OCI-LY1 (cell line): ENCODE data around the gene ABCA4.

ENCODE experiments used
- H2AFZ ChIP-seq: fragments of 200-600 bp; sonication (generic), shearing (Covaris generic); 2 replicates; pipeline ENCODE4 v1.6.0; 2014; ENCODE audit warnings: antibody characterized with exemption, mild to moderate bottlenecking, low read length
- H3F3A ChIP-seq: fragments of 200-600 bp; sonication (generic), shearing (Covaris generic); 2 replicates; pipeline ENCODE4 v1.6.0; 2014; ENCODE audit warnings: mild to moderate bottlenecking, antibody characterized with exemption, low read length, moderate library complexity; ENCODE audit not compliant: insufficient read depth
- H3K27ac ChIP-seq: fragments of 200-600 bp; sonication (generic); 2 replicates; pipeline ENCODE4 v1.5.1; 2014; ENCODE audit warnings: low read length, mixed run types, mild to moderate bottlenecking, low read depth; ENCODE audit not compliant: poor library complexity, severe bottlenecking
- H3K27me3 ChIP-seq: fragments of 200-600 bp; sonication (generic); 2 replicates; pipeline ENCODE4 v1.6.0; 2014; ENCODE audit warnings: antibody characterized with exemption, mild to moderate bottlenecking, low read length, moderate library complexity; ENCODE audit not compliant: insufficient read depth
- H3K36me3 ChIP-seq: fragments of 200-600 bp; sonication (generic); 2 replicates; pipeline ENCODE4 v1.6.1; 2014; ENCODE audit warnings: mild to moderate bottlenecking, antibody characterized with exemption, low read length, moderate library complexity, mixed read lengths; ENCODE audit not compliant: insufficient read depth
- H3K4me1 ChIP-seq: fragments of 200-600 bp; sonication (generic); 2 replicates; pipeline ENCODE4 v1.5.1; 2014; ENCODE audit warnings: mild to moderate bottlenecking, low read length, moderate library complexity; ENCODE audit not compliant: insufficient read depth, severe bottlenecking
- H3K4me2 ChIP-seq: fragments of 200-600 bp; sonication (generic), shearing (Covaris generic); 2 replicates; pipeline ENCODE4 v1.6.1; 2014; ENCODE audit warnings: low read length
- H3K4me3 ChIP-seq: fragments of 200-600 bp; sonication (generic); 2 replicates; pipeline ENCODE4 v1.5.1; 2014; ENCODE audit warnings: low read length, low read depth, mild to moderate bottlenecking, mixed read lengths; ENCODE audit not compliant: poor library complexity, severe bottlenecking
- H3K79me2 ChIP-seq: fragments of 200-600 bp; shearing (Covaris generic); 2 replicates; pipeline ENCODE4 v1.6.1; 2016; ENCODE audit warnings: mixed run types, low read length, mixed read lengths; ENCODE audit not compliant: insufficient read depth
- H3K9ac ChIP-seq: fragments of 200-600 bp; sonication (generic), shearing (Covaris generic); 2 replicates; pipeline ENCODE4 v1.6.1; 2014; ENCODE audit warnings: mild to moderate bottlenecking, low read length, mixed read lengths
- H3K9me2 ChIP-seq: fragments of 200-600 bp; sonication (generic), shearing (Covaris generic); 2 replicates; pipeline ENCODE4 v1.6.1; 2014; ENCODE audit warnings: low read depth, mild to moderate bottlenecking, low read length, mixed read lengths
- H3K9me3 ChIP-seq: fragments of 200-600 bp; shearing (Covaris generic); 2 replicates; pipeline ENCODE4 v1.6.1; 2014; ENCODE audit warnings: low read length, mixed read lengths
- H4K20me1 ChIP-seq: fragments of 200-600 bp; sonication (generic), shearing (Covaris generic); 2 replicates; pipeline ENCODE4 v1.6.0; 2016; ENCODE audit warnings: mild to moderate bottlenecking, low read length; ENCODE audit not compliant: insufficient read depth
- CTCF ChIP-seq: fragments of 200-600 bp; sonication (generic), shearing (Covaris generic); IDR thresholded peaks from 2 replicates; pipeline ENCODE4 v1.5.1; 2017; ENCODE audit warnings: mild to moderate bottlenecking, antibody characterized with exemption, low read length, moderate library complexity, mixed read lengths
- EZH2 ChIP-seq: fragments of 200-600 bp; sonication (generic), shearing (Covaris generic); IDR thresholded peaks from 2 replicates; pipeline ENCODE4 v1.8.0; 2017; ENCODE audit warnings: borderline replicate concordance, mixed run types, mild to moderate bottlenecking, antibody characterized with exemption, low read length, moderate library complexity, mixed read lengths

Gene ABCA4

GRCh38 chr1:93990010-93990409 is 130.9 kb downstream of the ABCA4 start:
- Histone ChIP-seq H2AFZ (no peak overlapping the region), H3K4me2 (no peak overlapping the region), H3K4me1 (no peaks in the 10 kb centered on the region), H3K9me2 (no peaks in the 10 kb centered on the region), H4K20me1 (no peaks in the 10 kb centered on the region), H3K9ac (no peak overlapping the region), H3K4me3 (no peak overlapping the region), H3F3A (no peaks in the 10 kb centered on the region), H3K27ac (no peak overlapping the region), H3K36me3 (no peaks in the 10 kb centered on the region), H3K9me3 (no peaks in the 10 kb centered on the region), H3K27me3 (no peaks in the 10 kb centered on the region), H3K79me2 (no peaks in the 10 kb centered on the region)
- TF ChIP-seq EZH2 (no peak), CTCF (no peak)

GRCh38 chr1:93989601-93990000 is 131.3 kb downstream of the ABCA4 start:
- Histone ChIP-seq H3K9ac (no peak overlapping the region), H2AFZ (no peak overlapping the region), H3K27ac (no peak overlapping the region), H3K4me2 (no peak overlapping the region), H3K9me2 (no peaks in the 10 kb centered on the region), H3K36me3 (no peaks in the 10 kb centered on the region), H3F3A (no peaks in the 10 kb centered on the region), H4K20me1 (no peaks in the 10 kb centered on the region), H3K79me2 (no peaks in the 10 kb centered on the region), H3K9me3 (no peaks in the 10 kb centered on the region), H3K4me1 (no peaks in the 10 kb centered on the region), H3K4me3 (no peak overlapping the region), H3K27me3 (no peaks in the 10 kb centered on the region)
- TF ChIP-seq CTCF (no peak), EZH2 (no peak)

- H3K27ac ChIP-seq = no peak overlapping the region
- no peaks in the 10 kb centered on the region for H3K27me3 ChIP-seq
- no peak overlapping the region for H3K9ac ChIP-seq
- H2AFZ ChIP-seq = no peak overlapping the region
- no peaks in the 10 kb centered on the region for H3K9me2 ChIP-seq
- H3K4me3 ChIP-seq = no peak overlapping the region
- H3K9me3 ChIP-seq = no peaks in the 10 kb centered on the region
- no peak overlapping the region for H3K4me2 ChIP-seq
- TF ChIP-seq CTCF (no peak), EZH2 (no peak)
- H3F3A ChIP-seq = no peaks in the 10 kb centered on the region
- no peaks in the 10 kb centered on the region for H3K4me1 ChIP-seq
- no peaks in the 10 kb centered on the region for H3K79me2 ChIP-seq
- no peaks in the 10 kb centered on the region for H3K36me3 ChIP-seq
- no peaks in the 10 kb centered on the region for H4K20me1 ChIP-seq
Measured at GRCh38 chr1:93988634-93989350, 132.2 kb downstream of the ABCA4 start.
